HepG2 (cell line): Measurements from ENCODE around the gene RREB1. TPM values are rescaled to one million over a fixed set of nuclear protein-coding genes. Genes with fewer than 3 reads are reported as not detected.

Source experiments
- AHDC1 ChIP-seq: sonication (generic); formaldehyde crosslinking; IDR thresholded peaks from 2 replicates; pipeline ENCODE4 v1.5.1; 2020; ENCODE audit warnings: mild to moderate bottlenecking, missing genetic modification reagents, borderline replicate concordance
- ATF6 ChIP-seq: sonication (generic); formaldehyde crosslinking; conservative IDR thresholded peaks from 2 replicates; pipeline ENCODE4 v1.4.0; 2020; ENCODE audit warnings: missing genetic modification reagents
- FIP1L1 ChIP-seq: fragments of 200-400 bp; formaldehyde crosslinking; IDR thresholded peaks from 2 replicates; pipeline ENCODE4 v1.6.1; 2018; ENCODE audit warnings: low read depth, mild to moderate bottlenecking, low read length, moderate library complexity, borderline replicate concordance; ENCODE audit not compliant: insufficient read depth
- HBP1 ChIP-seq: IDR thresholded peaks from 2 replicates; pipeline ENCODE4 v1.6.1; 2016; ENCODE audit warnings: low read depth, control low read depth
- PHF5A ChIP-seq: IDR thresholded peaks from one replicate; pipeline ENCODE4 v1.6.1; 2018; ENCODE audit warnings: low read depth, missing genetic modification reagents; ENCODE audit not compliant: unreplicated experiment
- RFXAP ChIP-seq: sonication (generic); formaldehyde crosslinking; IDR thresholded peaks from 2 replicates; pipeline ENCODE4 v1.4.0; 2020; ENCODE audit warnings: missing genetic modification reagents, borderline replicate concordance
- TBX3 ChIP-seq: fragments of 450-650 bp; IDR thresholded peaks from 2 replicates; pipeline ENCODE4 v1.6.1; 2017; ENCODE audit warnings: antibody characterized with exemption, mild to moderate bottlenecking, inconsistent platforms, borderline replicate concordance
- TERF1 ChIP-seq: sonication (generic); formaldehyde crosslinking; IDR thresholded peaks from 2 replicates; pipeline ENCODE4 v1.8.0; 2022; ENCODE audit warnings: mild to moderate bottlenecking, missing genetic modification reagents, moderate library complexity
- ZNF142 ChIP-seq: sonication (generic); formaldehyde crosslinking; IDR thresholded peaks from 2 replicates; pipeline ENCODE4 v1.4.0; 2020; ENCODE audit warnings: missing genetic modification reagents
- ZNF337 ChIP-seq: sonication (generic); formaldehyde crosslinking; IDR thresholded peaks from 2 replicates; pipeline ENCODE4 v1.5.1; 2020; ENCODE audit warnings: missing genetic modification reagents, low read depth, mild to moderate bottlenecking, borderline replicate concordance
- polyA plus RNA-seq, 8 experiments: library from polyadenylated mRNA; depleted of rRNA in 3 of 8; stranded (reverse) in 7 of 8; unstranded in 1 of 8; fragments of >200 nt; fragmentation: Illumina TruSeq in 4 of 8; extraction: Trizol in 4 of 8; gene quantifications; 2 replicates each; pipeline versions ENCODE4 v1.2.1 to v1.2.3, GENCODE V29; 2011 to 2016; ENCODE audit warnings: low read depth in 4 of 8, missing spikeins in 1 of 8, mixed read lengths in 1 of 8; ENCODE audit not compliant: insufficient read depth in 1 of 8
- total RNA-seq, 5 experiments: library from RNA; depleted of rRNA; stranded (reverse); fragments of >200 nt; fragmentation: Illumina TruSeq; extraction: Trizol; gene quantifications; 2 replicates each; pipeline ENCODE4 v1.2.3, GENCODE V29; 2016; ENCODE audit warnings: low read depth in 1 of 5

RREB1 gene
- total and polyA plus RNA-seq, 2 of the 13 experiments (the other 11 are each of a cell fraction or from before 2014, with no cell fraction given) = 6.1 to 23.2 TPM

GRCh38 chr6:7108964-7109836, 1.4 kb downstream of the RREB1 start (continued):
- TF ChIP-seq ZNF337 = no peak
- TF ChIP-seq TBX3 = no peak
- TF ChIP-seq ATF6 = no peak
- TF ChIP-seq HBP1 (CRISPR knock-in tag) = no peak
- TF ChIP-seq RFXAP (CRISPR knock-in tag) = 0 out of 2 replicates have a peak, but pooled peaks have one; percentile 71
- no peak for TF ChIP-seq AHDC1 (CRISPR knock-in tag)
- TF ChIP-seq TERF1 (CRISPR knock-in tag) = no peak
- TF ChIP-seq ZNF142 = 0 out of 2 replicates have a peak, but pooled peaks have one; percentile 50
- no peak; the same call in 1 of the 2 replicates for TF ChIP-seq FIP1L1
- TF ChIP-seq PHF5A (CRISPR knock-in tag) = no peak
